ENCODE measurements around the gene CERK.

GRCh38 chr22:46664301-46664855, 73.7 kb downstream of the CERK start:
- TF ChIP-seq CTCF (IDR thresholded peaks at IDR 0.05) (no peak), POLR2A (IDR thresholded peaks at IDR 0.05) (no peak)
